Mesenchymal stem cell (in vitro differentiated cells and primary cell): ENCODE measurements around the gene PLXDC2.

Source experiments
- DNase-seq: peaks from one replicate; pipeline ENCODE4 v3.0.0-alpha.2; 2013
- H2AFZ ChIP-seq: one replicate; pipeline ENCODE4 v1.6.1; 2013; ENCODE audit warnings: low read depth, mild to moderate bottlenecking, control low read depth, inconsistent platforms, low read length, moderate library complexity
- H2AK5ac ChIP-seq: 2 replicates; pipeline ENCODE4 v1.6.1; 2013; ENCODE audit warnings: low read length, moderate library complexity, mild to moderate bottlenecking, inconsistent platforms; ENCODE audit not compliant: severe bottlenecking
- H2BK120ac ChIP-seq: one replicate; pipeline ENCODE4 v1.6.1; 2013; ENCODE audit warnings: low read depth, mild to moderate bottlenecking, inconsistent platforms, low read length, moderate library complexity
- H2BK12ac ChIP-seq, 2 experiments: one replicate each; pipeline ENCODE4 v1.6.1; 2013; ENCODE audit warnings: inconsistent platforms in 2 of 2, low read length in 2 of 2, mild to moderate bottlenecking in 2 of 2, moderate library complexity in 2 of 2, control low read depth in 1 of 2
- H2BK15ac ChIP-seq: one replicate; pipeline ENCODE4 v1.6.1; 2013; ENCODE audit warnings: mild to moderate bottlenecking, low read depth, inconsistent platforms; ENCODE audit not compliant: poor library complexity, severe bottlenecking
- H2BK5ac ChIP-seq: 2 replicates; pipeline ENCODE4 v1.6.1; 2013; ENCODE audit warnings: low read depth, mild to moderate bottlenecking, low read length, control low read depth, inconsistent platforms; ENCODE audit not compliant: poor library complexity, severe bottlenecking
- H3K14ac ChIP-seq, 2 experiments: one replicate each; pipeline ENCODE4 v1.6.1; 2013; ENCODE audit warnings: inconsistent platforms in 2 of 2, low read length in 2 of 2, control low read depth in 1 of 2, mild to moderate bottlenecking in 1 of 2, moderate library complexity in 1 of 2
- H3K18ac ChIP-seq, 2 experiments: one replicate each; pipeline ENCODE4 v1.6.1; 2013; ENCODE audit warnings: inconsistent platforms in 2 of 2, low read length in 2 of 2, control low read depth in 1 of 2, low read depth in 1 of 2, mild to moderate bottlenecking in 1 of 2
- H3K23ac ChIP-seq, 2 experiments: one replicate each; pipeline ENCODE4 v1.6.1; 2013; ENCODE audit warnings: inconsistent platforms in 2 of 2, low read length in 2 of 2, mild to moderate bottlenecking in 2 of 2, moderate library complexity in 2 of 2, control low read depth in 1 of 2
- H3K27ac ChIP-seq: 2 replicates; pipeline ENCODE4 v1.5.1; 2013; ENCODE audit warnings: mild to moderate bottlenecking, moderate library complexity, low read length, control low read depth, inconsistent platforms; ENCODE audit not compliant: poor library complexity, severe bottlenecking
- H3K27me3 ChIP-seq, 2 experiments: 2 replicates each; pipeline versions ENCODE4 v1.6.1 to v1.7.0; 2013; ENCODE audit warnings: low read length in 2 of 2, mild to moderate bottlenecking in 2 of 2, moderate library complexity in 2 of 2, control low read depth in 1 of 2, inconsistent platforms in 1 of 2; ENCODE audit not compliant: control insufficient read depth in 1 of 2, insufficient read depth in 1 of 2
- H3K36me3 ChIP-seq, 2 experiments: 2 replicates each; pipeline versions ENCODE4 v1.6.1 to v1.7.0; 2013; ENCODE audit warnings: low read length in 2 of 2, control low read depth in 1 of 2, inconsistent platforms in 1 of 2, low read depth in 1 of 2, mild to moderate bottlenecking in 1 of 2; ENCODE audit not compliant: insufficient read depth in 2 of 2, control insufficient read depth in 1 of 2
- H3K4ac ChIP-seq, 2 experiments: one replicate each; pipeline ENCODE4 v1.6.1; 2013; ENCODE audit warnings: inconsistent platforms in 2 of 2, low read length in 2 of 2, mild to moderate bottlenecking in 2 of 2, moderate library complexity in 2 of 2, control low read depth in 1 of 2, low read depth in 1 of 2
- H3K4me1 ChIP-seq: 2 replicates; pipeline ENCODE4 v1.6.1; 2013; ENCODE audit warnings: low read depth, low read length, control low read depth; ENCODE audit not compliant: control insufficient read depth, insufficient read depth
- H3K4me2 ChIP-seq: 2 replicates; pipeline ENCODE4 v1.6.1; 2013; ENCODE audit warnings: low read length, mild to moderate bottlenecking, inconsistent platforms; ENCODE audit not compliant: poor library complexity, severe bottlenecking
- H3K4me3 ChIP-seq, 2 experiments: 2 replicates each; pipeline versions ENCODE4 v1.5.1 to v1.7.0; 2013; ENCODE audit warnings: low read length in 2 of 2, mild to moderate bottlenecking in 2 of 2, control low read depth in 1 of 2, low read depth in 1 of 2; ENCODE audit not compliant: insufficient read depth in 1 of 2
- H3K79me1 ChIP-seq: replicated peaks from 2 replicates; pipeline ENCODE4 v1.6.1; 2013; ENCODE audit warnings: mild to moderate bottlenecking, control low read depth, low read length, inconsistent platforms; ENCODE audit not compliant: poor library complexity, severe bottlenecking
- H3K9ac ChIP-seq: 2 replicates; pipeline ENCODE4 v1.7.0; 2013; ENCODE audit warnings: mild to moderate bottlenecking, low read length, moderate library complexity
- H3K9me3 ChIP-seq: 2 replicates; pipeline ENCODE4 v1.7.0; 2013; ENCODE audit warnings: mild to moderate bottlenecking, low read length; ENCODE audit not compliant: control insufficient read depth
- H4K8ac ChIP-seq: one replicate; pipeline ENCODE4 v1.6.1; 2013; ENCODE audit warnings: inconsistent platforms, mild to moderate bottlenecking, low read length, moderate library complexity
- H4K91ac ChIP-seq: one replicate; pipeline ENCODE4 v1.6.1; 2013; ENCODE audit warnings: mild to moderate bottlenecking, low read length, inconsistent platforms
- WGBS: methylation state at CpG from one replicate; pipeline ENCODE4 v1.1.7; 2013; ENCODE audit warnings: mixed read lengths; 5-methylcytosine and 5-hydroxymethylcytosine counted together

The PLXDC2 gene

GRCh38 chr10:19904202-19904661 lies 88.0 kb downstream of the PLXDC2 start:
- H3K27me3 ChIP-seq, result no peaks in the 10 kb centered on the region
- H3K4me3 ChIP-seq, result no peak overlapping the region
- no peak overlapping the region for H4K8ac ChIP-seq
- no peaks in the 10 kb centered on the region for H3K36me3 ChIP-seq
- H2BK15ac ChIP-seq, result no peak overlapping the region
- H2BK120ac ChIP-seq, result no peak overlapping the region
- H3K79me1 ChIP-seq, result peaks cover 6% of the 10 kb centered on the region
- peak overlapping the region in 1 of 2 experiments; percentile 60 for H3K4ac ChIP-seq
- no peak overlapping the region for H3K23ac ChIP-seq
- no peak overlapping the region for H3K9ac ChIP-seq
- H3K4me1 ChIP-seq, result peaks cover 4% of the 10 kb centered on the region
- H2AK5ac ChIP-seq, result no peak overlapping the region
- DNase-seq, result peak; percentile 81
- no peak overlapping the region for H4K91ac ChIP-seq
- H3K18ac ChIP-seq, result peak overlapping the region in 1 of 2 experiments; percentile 21
- H3K4me2 ChIP-seq, result no peak overlapping the region
- no peak overlapping the region for H2BK12ac ChIP-seq
- peak overlapping the region; percentile 81 for H3K27ac ChIP-seq
- no peak overlapping the region for H2AFZ ChIP-seq
- 100% methylated on average over 1 of the region's 1 CpG for WGBS
- no peaks in the 10 kb centered on the region for H3K9me3 ChIP-seq
- H3K14ac ChIP-seq, result no peak overlapping the region
- H2BK5ac ChIP-seq, result peak overlapping the region; percentile 5

GRCh38 chr10:19906108-19906791 lies 90.0 kb downstream of the PLXDC2 start:
- Histone ChIP-seq H3K14ac (no peak overlapping the region), H3K4me1 (peaks cover 4% of the 10 kb centered on the region), H3K27ac (no peak overlapping the region), H2BK5ac (no peak overlapping the region), H3K23ac (no peak overlapping the region), H3K36me3 (no peaks in the 10 kb centered on the region), H4K8ac (no peak overlapping the region), H2BK12ac (no peak overlapping the region), H3K79me1 (peaks cover 6% of the 10 kb centered on the region), H3K9me3 (no peaks in the 10 kb centered on the region), H3K9ac (no peak overlapping the region), H3K18ac (no peak overlapping the region), H3K4me3 (no peak overlapping the region), H2BK120ac (no peak overlapping the region), H3K4ac (no peak overlapping the region), H3K4me2 (no peak overlapping the region), H2BK15ac (no peak overlapping the region), H2AFZ (no peak overlapping the region), H4K91ac (no peak overlapping the region), H2AK5ac (peak overlapping the region; percentile 77), H3K27me3 (no peaks in the 10 kb centered on the region)
- 96% methylated on average over 4 of the region's 5 CpGs for WGBS
- DNase-seq, result no peak

- H2BK5ac ChIP-seq, result no peak overlapping the region
- no peak overlapping the region for H3K18ac ChIP-seq
- H3K4me1 ChIP-seq, result peaks cover 4% of the 10 kb centered on the region
- no peak overlapping the region for H3K4me3 ChIP-seq
- no peaks in the 10 kb centered on the region for H3K27me3 ChIP-seq
- H2BK12ac ChIP-seq, result no peak overlapping the region
- H3K36me3 ChIP-seq, result no peaks in the 10 kb centered on the region
- H2AFZ ChIP-seq, result no peak overlapping the region
- no peak overlapping the region for H3K14ac ChIP-seq
- no peak overlapping the region for H3K23ac ChIP-seq
- H3K79me1 ChIP-seq, result peaks cover 6% of the 10 kb centered on the region
- WGBS, result 67% methylated on average over 3 of the region's 3 CpGs
- no peak overlapping the region for H3K4me2 ChIP-seq
- H3K9ac ChIP-seq, result no peak overlapping the region
- H3K9me3 ChIP-seq, result no peaks in the 10 kb centered on the region
- no peak overlapping the region for H3K27ac ChIP-seq
- H4K8ac ChIP-seq, result no peak overlapping the region
- no peak overlapping the region for H4K91ac ChIP-seq
- H3K4ac ChIP-seq, result no peak overlapping the region
- DNase-seq, result no peak
- H2AK5ac ChIP-seq, result no peak overlapping the region
- H2BK15ac ChIP-seq, result no peak overlapping the region
- H2BK120ac ChIP-seq, result no peak overlapping the region
Measured at GRCh38 chr10:19908991-19909696, 92.9 kb downstream of the PLXDC2 start.

- Histone ChIP-seq H3K4me1 (no peaks in the 10 kb centered on the region), H3K4ac (no peak overlapping the region), H3K4me2 (no peak overlapping the region), H3K9me3 (no peaks in the 10 kb centered on the region), H3K36me3 (no peaks in the 10 kb centered on the region), H3K9ac (no peak overlapping the region), H2AK5ac (no peak overlapping the region), H3K23ac (no peak overlapping the region), H4K8ac (no peak overlapping the region), H3K27ac (no peak overlapping the region), H2AFZ (no peak overlapping the region), H3K27me3 (no peaks in the 10 kb centered on the region), H2BK15ac (no peak overlapping the region), H3K18ac (no peak overlapping the region), H4K91ac (no peak overlapping the region), H2BK5ac (no peak overlapping the region), H2BK120ac (no peak overlapping the region), H3K14ac (no peak overlapping the region), H3K4me3 (no peak overlapping the region), H3K79me1 (no peaks in the 10 kb centered on the region), H2BK12ac (no peak overlapping the region)
- 100% methylated on average over 2 of the region's 2 CpGs for WGBS
- no peak for DNase-seq
Measured at GRCh38 chr10:19911886-19912285, 95.7 kb downstream of the PLXDC2 start.
